ENCODE results near the gene NKAIN2. TPM values are rescaled to one million over a fixed set of nuclear protein-coding genes. Genes with fewer than 3 reads are reported as not detected.

The NKAIN2 gene
- total RNA-seq, 1 experiment from 2014 or later = not detected

GRCh38 chr6:123788319-123788718 is 15.3 kb upstream of the NKAIN2 start:
- no peak for TF ChIP-seq CTCF (IDR thresholded peaks at IDR 0.05; ENCODE audit: unreplicated experiment)
- Mint-ChIP-seq H3K27me3 (ENCODE audit: unreplicated experiment) (no peaks in the 10 kb centered on the region), H3K36me3 (ENCODE audit: insufficient read depth, unreplicated experiment) (no peaks in the 10 kb centered on the region), H3K4me3 (ENCODE audit: low read depth, unreplicated experiment) (peak overlapping the region; percentile 30), H3K27ac (ENCODE audit: unreplicated experiment) (no peak overlapping the region), H3K4me1 (ENCODE audit: low read depth, unreplicated experiment) (no peaks in the 10 kb centered on the region), H3K9me3 (ENCODE audit: low read depth, unreplicated experiment) (no peaks in the 10 kb centered on the region)
- intact Hi-C loops (cut with micrococcal nuclease; ENCODE audit: unreplicated experiment) = no loop called here
- no peak for DNase-seq
- no TSS peak for BruUV-seq (replicated peaks)
- CTCF ChIA-PET = interaction anchor here (0.6 kb wide), 1 partner anchor 51 kb away, joined by 4 read pairs; no protein-coding TSS in a partner anchor

GRCh38 chr6:123794190-123794589 is 9.5 kb upstream of the NKAIN2 start:
- Mint-ChIP-seq H3K27me3 (ENCODE audit: unreplicated experiment) (no peaks in the 10 kb centered on the region), H3K36me3 (ENCODE audit: insufficient read depth, unreplicated experiment) (no peaks in the 10 kb centered on the region), H3K4me3 (ENCODE audit: low read depth, unreplicated experiment) (no peak overlapping the region), H3K9me3 (ENCODE audit: low read depth, unreplicated experiment) (no peaks in the 10 kb centered on the region), H3K27ac (ENCODE audit: unreplicated experiment) (no peak overlapping the region), H3K4me1 (ENCODE audit: low read depth, unreplicated experiment) (no peaks in the 10 kb centered on the region)
- no TSS peak for BruUV-seq (replicated peaks)
- intact Hi-C loops (cut with micrococcal nuclease; ENCODE audit: unreplicated experiment) = no loop called here
- CTCF ChIA-PET = no interaction called here
- no peak for TF ChIP-seq CTCF (IDR thresholded peaks at IDR 0.05; ENCODE audit: unreplicated experiment)
- no peak for DNase-seq

GRCh38 chr6:123794799-123795198 is 8.9 kb upstream of the NKAIN2 start:
- intact Hi-C loops (cut with micrococcal nuclease; ENCODE audit: unreplicated experiment) = no loop called here
- H3K27me3 Mint-ChIP-seq (ENCODE audit: unreplicated experiment) = no peaks in the 10 kb centered on the region
- H3K4me3 Mint-ChIP-seq (ENCODE audit: low read depth, unreplicated experiment) = no peak overlapping the region
- no peak for DNase-seq
- no peak overlapping the region for H3K27ac Mint-ChIP-seq (ENCODE audit: unreplicated experiment)
- H3K4me1 Mint-ChIP-seq (ENCODE audit: low read depth, unreplicated experiment) = no peaks in the 10 kb centered on the region
- CTCF ChIA-PET = no interaction called here
- no peak for TF ChIP-seq CTCF (IDR thresholded peaks at IDR 0.05; ENCODE audit: unreplicated experiment)
- H3K36me3 Mint-ChIP-seq (ENCODE audit: insufficient read depth, unreplicated experiment) = no peaks in the 10 kb centered on the region
- BruUV-seq (replicated peaks) = no TSS peak
- H3K9me3 Mint-ChIP-seq (ENCODE audit: low read depth, unreplicated experiment) = no peaks in the 10 kb centered on the region

- no peaks in the 10 kb centered on the region for H3K9me3 Mint-ChIP-seq (ENCODE audit: low read depth, unreplicated experiment)
- H3K27me3 Mint-ChIP-seq (ENCODE audit: unreplicated experiment) = peaks cover 16% of the 10 kb centered on the region
- no peak for TF ChIP-seq CTCF (IDR thresholded peaks at IDR 0.05; ENCODE audit: unreplicated experiment)
- intact Hi-C loops (cut with micrococcal nuclease; ENCODE audit: unreplicated experiment) = no loop called here
- H3K36me3 Mint-ChIP-seq (ENCODE audit: insufficient read depth, unreplicated experiment) = peaks cover 12% of the 10 kb centered on the region
- CTCF ChIA-PET = interaction anchor here (1.6 kb wide), 1 partner anchor 995 kb away, joined by 4 read pairs; no protein-coding TSS in a partner anchor
- no peak overlapping the region for H3K27ac Mint-ChIP-seq (ENCODE audit: unreplicated experiment)
- H3K4me3 Mint-ChIP-seq (ENCODE audit: low read depth, unreplicated experiment) = no peak overlapping the region
- no peak for DNase-seq
- no peaks in the 10 kb centered on the region for H3K4me1 Mint-ChIP-seq (ENCODE audit: low read depth, unreplicated experiment)
- BruUV-seq (replicated peaks) = no TSS peak
Observed at GRCh38 chr6:123801067-123801466, 2.6 kb upstream of the NKAIN2 start.

Data from Calu3 (cell line).